Loucy (cell line): ENCODE measurements around the gene RBM20.

Experiments used
- CTCF ChIP-seq: fragments of 200-600 bp; sonication (generic); conservative IDR thresholded peaks from 2 replicates; pipeline ENCODE4 v1.5.1; 2014; ENCODE audit warnings: mild to moderate bottlenecking, antibody characterized with exemption, low read length
- EZH2phosphoT487 ChIP-seq: fragments of 200-600 bp; IDR thresholded peaks from 2 replicates; pipeline ENCODE4 v1.6.1; 2018; ENCODE audit warnings: antibody characterized with exemption, mild to moderate bottlenecking, moderate library complexity, borderline replicate concordance

- TF ChIP-seq CTCF (no peak), EZH2phosphoT487 (no peak)
Measured at GRCh38 chr10:110852947-110853346, 208.8 kb downstream of the RBM20 start.
